Measurements from ENCODE around the gene SEMA4F.

Gene SEMA4F

GRCh38 chr2:74653589-74653984, 460 bp upstream of the SEMA4F start:
- in situ Hi-C loops (cut with MboI; ENCODE audit: low pct_unique_long_range_greater_than_20kb, low sequenced_read_pairs) = no loop called here
- DNase-seq = no peak

GRCh38 chr2:74655579-74655978, 1.5 kb downstream of the SEMA4F start:
- no peak for DNase-seq
- in situ Hi-C loops (cut with MboI; ENCODE audit: low pct_unique_long_range_greater_than_20kb, low sequenced_read_pairs) = no loop called here

- in situ Hi-C loops (cut with MboI; ENCODE audit: low pct_unique_long_range_greater_than_20kb, low sequenced_read_pairs) = no loop called here
- no peak for DNase-seq
Observed at GRCh38 chr2:74658516-74658915, 4.5 kb downstream of the SEMA4F start.

- DNase-seq = no peak
Observed at GRCh38 chr2:74659462-74659861, 5.4 kb downstream of the SEMA4F start.

GRCh38 chr2:74668087-74668486, 14.0 kb downstream of the SEMA4F start:
- in situ Hi-C loops (cut with MboI; ENCODE audit: low pct_unique_long_range_greater_than_20kb, low sequenced_read_pairs) = no loop called here

More at GRCh38 chr2:74659462-74659861, 5.4 kb downstream of the SEMA4F start:
- in situ Hi-C loops (cut with MboI; ENCODE audit: low pct_unique_long_range_greater_than_20kb, low sequenced_read_pairs) = no loop called here

GRCh38 chr2:74670263-74670662, 16.2 kb downstream of the SEMA4F start:
- DNase-seq = no peak
- in situ Hi-C loops (cut with MboI; ENCODE audit: low pct_unique_long_range_greater_than_20kb, low sequenced_read_pairs) = no loop called here

More at GRCh38 chr2:74668087-74668486, 14.0 kb downstream of the SEMA4F start:
- DNase-seq = no peak

- no peak for DNase-seq
- in situ Hi-C loops (cut with MboI; ENCODE audit: low pct_unique_long_range_greater_than_20kb, low sequenced_read_pairs) = no loop called here
Observed at GRCh38 chr2:74671479-74671878, 17.4 kb downstream of the SEMA4F start.

- in situ Hi-C loops (cut with MboI; ENCODE audit: low pct_unique_long_range_greater_than_20kb, low sequenced_read_pairs) = no loop called here
- no peak for DNase-seq
Observed at GRCh38 chr2:74673826-74674528, 19.9 kb downstream of the SEMA4F start.

GRCh38 chr2:74675090-74675489, 21.0 kb downstream of the SEMA4F start:
- no peak for DNase-seq
- in situ Hi-C loops (cut with MboI; ENCODE audit: low pct_unique_long_range_greater_than_20kb, low sequenced_read_pairs) = no loop called here

- DNase-seq = no peak
- in situ Hi-C loops (cut with MboI; ENCODE audit: low pct_unique_long_range_greater_than_20kb, low sequenced_read_pairs) = no loop called here
Observed at GRCh38 chr2:74676331-74676730, 22.3 kb downstream of the SEMA4F start.

- in situ Hi-C loops (cut with MboI; ENCODE audit: low pct_unique_long_range_greater_than_20kb, low sequenced_read_pairs) = loop anchor here (10.0 kb wide), 1 partner anchor 205 kb away; no protein-coding TSS in a partner anchor
- DNase-seq = no peak
Observed at GRCh38 chr2:74679615-74680014, 25.6 kb downstream of the SEMA4F start.

GRCh38 chr2:74682501-74682900, 28.5 kb downstream of the SEMA4F start:
- in situ Hi-C loops (cut with MboI; ENCODE audit: low pct_unique_long_range_greater_than_20kb, low sequenced_read_pairs) = loop anchor here (10.0 kb wide), 1 partner anchor 202 kb away; no protein-coding TSS in a partner anchor
- peak; percentile 32 for DNase-seq

- no peak for DNase-seq
- in situ Hi-C loops (cut with MboI; ENCODE audit: low pct_unique_long_range_greater_than_20kb, low sequenced_read_pairs) = loop anchor here (10.0 kb wide), 1 partner anchor 199 kb away; no protein-coding TSS in a partner anchor
Observed at GRCh38 chr2:74685408-74685807, 31.4 kb downstream of the SEMA4F start.

GRCh38 chr2:74688881-74689280, 34.8 kb downstream of the SEMA4F start:
- DNase-seq = no peak
- in situ Hi-C loops (cut with MboI; ENCODE audit: low pct_unique_long_range_greater_than_20kb, low sequenced_read_pairs) = loop anchor here (10.0 kb wide), 1 partner anchor 196 kb away; no protein-coding TSS in a partner anchor

GRCh38 chr2:74689671-74690070, 35.6 kb downstream of the SEMA4F start:
- in situ Hi-C loops (cut with MboI; ENCODE audit: low pct_unique_long_range_greater_than_20kb, low sequenced_read_pairs) = loop anchor here (10.0 kb wide), 1 partner anchor 195 kb away; no protein-coding TSS in a partner anchor
- no peak for DNase-seq

GRCh38 chr2:74690571-74690970, 36.5 kb downstream of the SEMA4F start:
- DNase-seq = peak; percentile 72
- in situ Hi-C loops (cut with MboI; ENCODE audit: low pct_unique_long_range_greater_than_20kb, low sequenced_read_pairs) = no loop called here

GRCh38 chr2:74691929-74692328, 37.9 kb downstream of the SEMA4F start:
- no peak for DNase-seq
- in situ Hi-C loops (cut with MboI; ENCODE audit: low pct_unique_long_range_greater_than_20kb, low sequenced_read_pairs) = no loop called here

GRCh38 chr2:74693213-74693612, 39.2 kb downstream of the SEMA4F start:
- in situ Hi-C loops (cut with MboI; ENCODE audit: low pct_unique_long_range_greater_than_20kb, low sequenced_read_pairs) = no loop called here
- DNase-seq = no peak

GRCh38 chr2:74693668-74694067, 39.6 kb downstream of the SEMA4F start:
- in situ Hi-C loops (cut with MboI; ENCODE audit: low pct_unique_long_range_greater_than_20kb, low sequenced_read_pairs) = no loop called here
- DNase-seq = no peak

- in situ Hi-C loops (cut with MboI; ENCODE audit: low pct_unique_long_range_greater_than_20kb, low sequenced_read_pairs) = no loop called here
- DNase-seq = peak; percentile 29
Observed at GRCh38 chr2:74694281-74694680, 40.2 kb downstream of the SEMA4F start.

- in situ Hi-C loops (cut with MboI; ENCODE audit: low pct_unique_long_range_greater_than_20kb, low sequenced_read_pairs) = no loop called here
- DNase-seq = no peak
Observed at GRCh38 chr2:74695663-74696062, 41.6 kb downstream of the SEMA4F start.

All from KBM-7 (cell line).